ENCODE data around the gene ITPR2. TPM values are rescaled to one million over a fixed set of nuclear protein-coding genes. Genes with fewer than 3 reads are reported as not detected.

Gene ITPR2
- polyA plus RNA-seq, 1 of the 3 experiments (the other 2 are of a cell fraction), result 2.3 TPM

DNA sequence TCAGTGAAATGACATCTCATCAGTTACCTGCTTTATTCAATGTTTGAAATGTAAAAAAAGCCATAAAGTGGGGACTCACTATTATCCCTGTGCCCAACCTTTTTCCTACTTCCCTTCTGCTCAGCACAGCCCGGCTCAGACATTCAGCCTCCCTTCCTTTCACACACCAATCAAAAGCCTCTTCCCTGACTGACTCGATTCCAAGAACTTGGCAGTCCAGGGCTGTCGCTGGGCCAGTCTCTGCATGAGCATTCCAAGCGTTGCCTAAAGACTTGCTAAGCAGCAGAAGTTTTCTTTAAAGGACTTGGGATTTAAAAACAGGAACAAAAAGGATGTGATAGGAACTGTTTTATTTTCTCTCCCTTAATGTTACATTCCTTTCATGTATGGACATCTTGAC lies 22.7 kb downstream of the ITPR2 start (continued):
- TF ChIP-seq SIN3A (IDR thresholded peaks at IDR 0.05; ENCODE audit: borderline replicate concordance, low read depth, low read length) (no peak), POLR2AphosphoS5 (IDR thresholded peaks at IDR 0.05; ENCODE audit: low read depth, low read length) (no peak), MXI1 (IDR thresholded peaks at IDR 0.05; ENCODE audit: low read depth, low read length) (no peak)

DNA sequence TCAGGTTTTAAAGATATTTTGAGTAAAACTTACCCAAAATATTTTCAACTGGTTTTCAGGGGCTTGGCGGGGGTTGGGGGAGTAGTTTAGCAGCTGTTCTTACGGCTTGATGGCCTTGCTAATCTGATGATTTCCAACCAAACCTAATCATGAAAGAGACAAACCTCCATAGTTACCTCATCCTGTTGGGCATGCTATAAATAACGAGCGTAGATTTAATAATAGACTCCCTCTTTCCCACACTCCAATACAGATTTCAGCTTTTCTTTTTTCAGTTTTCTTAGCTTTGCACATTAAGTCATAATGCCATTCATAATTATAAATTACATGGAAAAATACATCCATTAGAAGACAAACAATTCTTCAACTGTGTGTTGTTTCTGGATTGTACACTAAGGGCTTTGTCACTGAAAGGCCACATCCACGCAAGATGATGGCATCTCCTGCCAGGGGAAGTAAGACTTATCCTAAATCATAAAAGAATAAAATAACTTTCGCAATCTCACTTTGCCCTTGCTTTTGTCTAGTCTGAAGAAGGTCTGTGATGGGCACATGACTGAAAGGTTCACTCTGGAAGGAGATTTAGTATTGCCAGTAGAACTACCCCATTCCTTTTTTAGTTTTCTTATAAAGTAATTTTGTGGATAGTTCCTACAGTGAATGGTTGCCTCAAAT lies 23.2 kb downstream of the ITPR2 start:
- peaks cover 18% of the 10 kb centered on the region for H3F3A ChIP-seq (replicated peaks; ENCODE audit: insufficient read depth)
- CTCF ChIA-PET, result interaction anchor here (1.7 kb wide), 1 partner anchor 108 kb away, joined by 4 read pairs; no protein-coding TSS in a partner anchor
- H2AFZ ChIP-seq (ENCODE audit: low read depth), result peak overlapping the region; percentile 78
- H3K9me2 ChIP-seq, result no peaks in the 10 kb centered on the region
- H3K4me3 ChIP-seq (ENCODE audit: low read depth in 2 of 2, low read length in 1 of 2), result no peak overlapping the region
- peak overlapping the region; percentile 64 for H3K4me2 ChIP-seq
- no peaks in the 10 kb centered on the region for H4K20me1 ChIP-seq (ENCODE audit: insufficient read depth)
- H3K9ac ChIP-seq, result peak overlapping the region; percentile 40; the same call in 1 of the 2 replicates
- H3K79me2 ChIP-seq (ENCODE audit: insufficient read depth), result no peaks in the 10 kb centered on the region; the same call in 1 of the 2 replicates
- no peaks in the 10 kb centered on the region for H3K27me3 ChIP-seq (ENCODE audit: insufficient read depth)
- peaks cover 2 to 15% of the 10 kb centered on the region in 2 experiments; a peak in 3 of 4 replicates for H3K4me1 ChIP-seq (ENCODE audit: control insufficient read depth in 1 of 2, insufficient read depth in 2 of 2, low read depth in 1 of 2, low read length in 1 of 2)
- POLR2A ChIA-PET, result interaction anchor here (0.5 kb wide), 1 partner anchor 493 kb away, joined by 4 read pairs; no protein-coding TSS in a partner anchor
- H3K36me3 ChIP-seq (replicated peaks in 1 of 2; ENCODE audit: control insufficient read depth in 1 of 2, insufficient read depth in 2 of 2, low read length in 1 of 2), result no peaks in the 10 kb centered on the region
- no peaks in the 10 kb centered on the region for H3K9me3 ChIP-seq
- no peak for DNase-seq
- 83% methylated on average over 6 of the region's 6 CpGs for WGBS (ENCODE audit: low lambda C conversion rate)
- peak overlapping the region in 1 of 2 experiments; percentile 83; a peak in 3 of 4 replicates for H3K27ac ChIP-seq (ENCODE audit: low read depth in 2 of 2, low read length in 1 of 2)
- TF ChIP-seq TAF1 (IDR thresholded peaks at IDR 0.05; ENCODE audit: borderline replicate concordance, low read depth, low read length) (no peak), MXI1 (IDR thresholded peaks at IDR 0.05; ENCODE audit: low read depth, low read length) (no peak), RXRA (IDR thresholded peaks at IDR 0.05; ENCODE audit: borderline replicate concordance, low read depth) (no peak), RAD21 (IDR thresholded peaks at IDR 0.05; ENCODE audit: low read length) (no peak), GABPA (IDR thresholded peaks at IDR 0.05; ENCODE audit: low read depth) (no peak), FOSL2 (IDR thresholded peaks at IDR 0.05; ENCODE audit: borderline replicate concordance, low read depth) (no peak)
- TF ChIP-seq, protein P1, sequence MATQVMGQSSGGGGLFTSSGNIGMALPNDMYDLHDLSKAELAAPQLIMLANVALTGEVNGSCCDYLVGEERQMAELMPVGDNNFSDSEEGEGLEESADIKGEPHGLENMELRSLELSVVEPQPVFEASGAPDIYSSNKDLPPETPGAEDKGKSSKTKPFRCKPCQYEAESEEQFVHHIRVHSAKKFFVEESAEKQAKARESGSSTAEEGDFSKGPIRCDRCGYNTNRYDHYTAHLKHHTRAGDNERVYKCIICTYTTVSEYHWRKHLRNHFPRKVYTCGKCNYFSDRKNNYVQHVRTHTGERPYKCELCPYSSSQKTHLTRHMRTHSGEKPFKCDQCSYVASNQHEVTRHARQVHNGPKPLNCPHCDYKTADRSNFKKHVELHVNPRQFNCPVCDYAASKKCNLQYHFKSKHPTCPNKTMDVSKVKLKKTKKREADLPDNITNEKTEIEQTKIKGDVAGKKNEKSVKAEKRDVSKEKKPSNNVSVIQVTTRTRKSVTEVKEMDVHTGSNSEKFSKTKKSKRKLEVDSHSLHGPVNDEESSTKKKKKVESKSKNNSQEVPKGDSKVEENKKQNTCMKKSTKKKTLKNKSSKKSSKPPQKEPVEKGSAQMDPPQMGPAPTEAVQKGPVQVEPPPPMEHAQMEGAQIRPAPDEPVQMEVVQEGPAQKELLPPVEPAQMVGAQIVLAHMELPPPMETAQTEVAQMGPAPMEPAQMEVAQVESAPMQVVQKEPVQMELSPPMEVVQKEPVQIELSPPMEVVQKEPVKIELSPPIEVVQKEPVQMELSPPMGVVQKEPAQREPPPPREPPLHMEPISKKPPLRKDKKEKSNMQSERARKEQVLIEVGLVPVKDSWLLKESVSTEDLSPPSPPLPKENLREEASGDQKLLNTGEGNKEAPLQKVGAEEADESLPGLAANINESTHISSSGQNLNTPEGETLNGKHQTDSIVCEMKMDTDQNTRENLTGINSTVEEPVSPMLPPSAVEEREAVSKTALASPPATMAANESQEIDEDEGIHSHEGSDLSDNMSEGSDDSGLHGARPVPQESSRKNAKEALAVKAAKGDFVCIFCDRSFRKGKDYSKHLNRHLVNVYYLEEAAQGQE (IDR thresholded peaks at IDR 0.05; ENCODE audit: low read depth, low read length), result no peak
- TF ChIP-seq, protein P2, sequence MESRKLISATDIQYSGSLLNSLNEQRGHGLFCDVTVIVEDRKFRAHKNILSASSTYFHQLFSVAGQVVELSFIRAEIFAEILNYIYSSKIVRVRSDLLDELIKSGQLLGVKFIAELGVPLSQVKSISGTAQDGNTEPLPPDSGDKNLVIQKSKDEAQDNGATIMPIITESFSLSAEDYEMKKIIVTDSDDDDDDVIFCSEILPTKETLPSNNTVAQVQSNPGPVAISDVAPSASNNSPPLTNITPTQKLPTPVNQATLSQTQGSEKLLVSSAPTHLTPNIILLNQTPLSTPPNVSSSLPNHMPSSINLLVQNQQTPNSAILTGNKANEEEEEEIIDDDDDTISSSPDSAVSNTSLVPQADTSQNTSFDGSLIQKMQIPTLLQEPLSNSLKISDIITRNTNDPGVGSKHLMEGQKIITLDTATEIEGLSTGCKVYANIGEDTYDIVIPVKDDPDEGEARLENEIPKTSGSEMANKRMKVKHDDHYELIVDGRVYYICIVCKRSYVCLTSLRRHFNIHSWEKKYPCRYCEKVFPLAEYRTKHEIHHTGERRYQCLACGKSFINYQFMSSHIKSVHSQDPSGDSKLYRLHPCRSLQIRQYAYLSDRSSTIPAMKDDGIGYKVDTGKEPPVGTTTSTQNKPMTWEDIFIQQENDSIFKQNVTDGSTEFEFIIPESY (IDR thresholded peaks at IDR 0.05; ENCODE audit: borderline replicate concordance, low read depth), result no peak
- TF ChIP-seq, protein P3, sequence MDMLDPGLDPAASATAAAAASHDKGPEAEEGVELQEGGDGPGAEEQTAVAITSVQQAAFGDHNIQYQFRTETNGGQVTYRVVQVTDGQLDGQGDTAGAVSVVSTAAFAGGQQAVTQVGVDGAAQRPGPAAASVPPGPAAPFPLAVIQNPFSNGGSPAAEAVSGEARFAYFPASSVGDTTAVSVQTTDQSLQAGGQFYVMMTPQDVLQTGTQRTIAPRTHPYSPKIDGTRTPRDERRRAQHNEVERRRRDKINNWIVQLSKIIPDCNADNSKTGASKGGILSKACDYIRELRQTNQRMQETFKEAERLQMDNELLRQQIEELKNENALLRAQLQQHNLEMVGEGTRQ (IDR thresholded peaks at IDR 0.05; ENCODE audit: borderline replicate concordance, low read depth, low read length), result no peak
